Cardiac fibroblast (primary cell): Measurements from ENCODE around the gene EXD3.

ENCODE experiments used
- DNase-seq, 2 donors: peaks; one replicate each; pipeline versions ENCODE4 v3.0.0 to v3.0.0-alpha.2; 2010; ENCODE audit warnings: low read depth in 2 of 2
- H3K4me3 ChIP-seq, 2 donors: replicated peaks in 1 of 2; 1 replicate in 1 of 2; 2 replicates in 1 of 2; pipeline ENCODE4 v1.5.1; 2011; ENCODE audit warnings: low read depth in 2 of 2, low read length in 2 of 2, mild to moderate bottlenecking in 2 of 2, moderate library complexity in 1 of 2
- CTCF ChIP-seq: IDR thresholded peaks from one replicate; pipeline ENCODE4 v1.5.1; 2011; ENCODE audit warnings: low read depth, mild to moderate bottlenecking, low read length, inconsistent platforms

EXD3 gene

GRCh38 chr9:137295238-137295811 lies 127.6 kb downstream of the EXD3 start:
- no peak overlapping the region for H3K4me3 ChIP-seq
- DNase-seq, result peak in 1 of 2 donors; percentile 34
- no peak for TF ChIP-seq CTCF

- no peak for TF ChIP-seq CTCF
- H3K4me3 ChIP-seq, result no peak overlapping the region
- peak; percentile 32 to 68 for DNase-seq
Measured at GRCh38 chr9:137294681-137295237, 128.2 kb downstream of the EXD3 start.

- peak; percentile 64 to 78 for DNase-seq
- TF ChIP-seq CTCF, result no peak
- no peak overlapping the region for H3K4me3 ChIP-seq
Measured at GRCh38 chr9:137294091-137294680, 128.8 kb downstream of the EXD3 start.

- no peak overlapping the region for H3K4me3 ChIP-seq
- DNase-seq, result no peak
- TF ChIP-seq CTCF, result no peak
Measured at GRCh38 chr9:137293482-137294090, 129.4 kb downstream of the EXD3 start.

DNA sequence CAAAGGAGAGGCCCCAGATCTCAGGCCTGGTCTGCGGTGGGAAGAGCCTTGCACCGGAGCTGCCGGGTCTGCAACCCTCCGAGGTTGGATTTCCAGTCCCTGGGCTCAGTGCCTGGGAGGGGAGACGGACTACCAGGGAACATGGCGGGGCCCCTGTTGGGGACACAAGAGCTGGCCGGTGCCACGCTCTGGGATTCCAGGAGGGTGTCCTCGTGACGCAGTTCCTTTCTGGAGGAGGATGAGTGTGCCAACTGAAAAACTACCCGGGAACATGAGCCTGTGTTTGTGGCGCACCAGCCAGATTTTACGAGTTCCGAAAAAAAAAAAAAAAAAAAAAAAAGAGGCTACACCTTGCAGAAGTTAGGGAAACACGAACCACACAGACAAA lies 129.9 kb downstream of the EXD3 start:
- no peak for TF ChIP-seq CTCF
- no peak for DNase-seq
- H3K4me3 ChIP-seq, result no peak overlapping the region

DNA sequence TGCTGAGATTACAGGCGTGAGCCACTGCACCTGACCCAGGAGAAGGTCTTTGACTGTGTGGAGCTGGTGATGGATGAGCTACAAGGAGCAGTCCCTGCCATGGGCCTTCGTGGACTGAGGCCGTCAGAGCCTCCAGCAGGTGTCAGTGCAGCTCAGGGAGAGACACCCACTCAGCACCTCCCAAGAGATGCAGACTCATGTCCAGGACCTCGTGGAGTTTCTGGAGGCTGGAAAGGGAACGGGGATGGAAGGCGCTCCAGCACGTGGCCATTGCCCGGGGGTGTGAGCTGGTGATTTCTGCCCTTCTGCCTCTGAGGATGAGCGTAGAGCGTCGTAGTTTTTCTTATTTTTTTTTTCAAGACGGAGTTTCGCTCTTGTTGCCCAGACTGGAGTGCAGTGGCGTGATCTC lies 136.0 kb downstream of the EXD3 start:
- H3K4me3 ChIP-seq, result no peak overlapping the region
- peak; percentile 71 for TF ChIP-seq CTCF
- peak; percentile 67 to 78 for DNase-seq
